NCI-H1694 (cell line): ENCODE measurements around the gene IGF2BP1.

Source experiments
- DNase-seq: peaks from one replicate; lab custom pipeline; 2025; lab: John Stamatoyannopoulos, UW

The IGF2BP1 gene

DNA sequence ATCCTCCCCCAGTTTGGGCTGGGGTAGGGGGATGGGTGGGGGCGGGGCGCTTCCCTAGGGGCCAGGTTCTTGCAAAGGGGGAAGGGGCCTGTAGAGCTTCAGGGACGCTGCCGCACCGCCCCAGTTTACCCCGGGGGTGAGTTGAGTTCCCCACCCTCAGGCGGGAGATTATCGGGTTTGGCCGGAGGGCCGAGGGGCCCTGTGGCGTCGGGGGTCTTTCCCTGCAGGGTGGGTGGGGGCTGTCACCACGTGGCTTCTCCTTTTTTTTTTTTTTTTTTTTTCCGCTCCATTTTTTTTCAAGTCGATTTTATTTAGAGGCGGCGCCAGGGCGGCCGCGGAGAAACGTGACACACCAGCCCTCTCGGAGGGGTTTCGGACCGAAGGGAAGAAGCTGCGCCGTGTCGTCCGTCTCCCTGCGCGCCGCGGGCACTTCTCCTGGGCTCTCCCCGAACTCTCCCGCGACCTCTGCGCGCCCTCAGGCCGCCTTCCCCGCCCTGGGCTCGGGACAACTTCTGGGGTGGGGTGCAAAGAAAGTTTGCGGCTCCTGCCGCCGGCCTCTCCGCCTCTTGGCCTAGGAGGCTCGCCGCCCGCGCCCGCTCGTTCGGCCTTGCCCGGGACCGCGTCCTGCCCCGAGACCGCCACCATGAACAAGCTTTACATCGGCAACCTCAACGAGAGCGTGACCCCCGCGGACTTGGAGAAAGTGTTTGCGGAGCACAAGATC lies at the start of gene IGF2BP1:
IGF2BP1 (plus strand) TSS at position 283 of the 724 bp plus-strand sequence; CDS start at position 644, 361 bp downstream.
- no peak for DNase-seq

DNA sequence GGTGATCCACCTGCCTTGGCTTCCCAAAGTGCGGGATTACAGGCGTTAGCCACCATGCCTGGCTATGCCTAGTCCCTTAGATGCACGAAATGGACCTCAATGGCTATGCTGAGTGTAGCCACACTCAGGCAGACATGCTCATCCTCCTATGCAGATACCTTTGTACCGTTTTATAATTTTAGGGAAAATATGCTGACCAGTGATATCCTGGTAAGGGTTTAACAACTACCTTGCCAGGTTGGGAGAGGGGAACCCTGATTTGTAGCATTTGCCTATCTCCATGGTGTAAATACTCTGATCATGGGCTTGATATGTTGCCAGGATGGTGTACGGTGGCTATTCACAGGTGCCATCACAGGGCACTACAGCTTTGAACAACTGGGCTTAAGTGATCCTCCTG lies 45.6 kb upstream of the IGF2BP1 start:
- no peak for DNase-seq

DNA sequence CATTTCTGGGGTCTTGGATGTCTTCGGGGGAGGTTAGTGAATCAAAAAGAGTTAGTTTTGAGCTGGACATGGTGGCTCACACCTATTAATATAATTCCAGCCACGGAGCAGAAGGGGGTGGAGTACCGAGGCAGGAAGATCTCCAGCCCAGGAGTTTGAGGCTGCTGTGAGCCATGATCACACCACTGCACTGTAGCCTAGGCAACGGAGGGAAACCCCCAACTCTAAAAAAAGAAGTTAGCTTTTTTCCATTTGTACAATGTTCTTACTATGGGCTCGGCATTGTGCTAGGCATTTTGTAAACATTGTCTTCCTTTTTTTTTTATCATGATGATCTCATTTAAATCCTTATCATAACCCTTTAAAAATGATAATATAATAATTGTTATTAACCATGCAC lies 44.3 kb upstream of the IGF2BP1 start:
- DNase-seq, result no peak

DNA sequence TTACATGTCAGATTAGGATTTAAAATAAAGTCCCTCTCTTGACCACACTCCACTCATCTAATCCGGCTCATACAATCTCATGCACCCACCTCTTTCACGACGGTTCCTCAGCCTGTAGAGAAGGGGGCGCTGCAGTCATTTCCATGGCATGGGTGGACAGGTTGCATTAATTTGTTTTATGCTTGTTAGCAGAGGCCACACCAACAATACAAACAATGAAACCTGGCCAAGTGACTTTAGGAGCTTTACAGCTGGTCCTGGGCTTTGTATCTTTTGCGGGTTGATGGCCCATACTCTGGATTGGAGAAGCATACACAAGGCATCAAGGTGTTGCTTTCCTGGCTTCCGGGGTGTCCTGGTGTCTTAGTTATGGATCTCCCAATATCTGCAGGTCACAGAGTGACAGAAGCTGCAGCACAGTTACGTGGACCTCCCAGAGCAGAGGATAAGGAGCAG lies 42.9 kb upstream of the IGF2BP1 start:
- no peak for DNase-seq

DNA sequence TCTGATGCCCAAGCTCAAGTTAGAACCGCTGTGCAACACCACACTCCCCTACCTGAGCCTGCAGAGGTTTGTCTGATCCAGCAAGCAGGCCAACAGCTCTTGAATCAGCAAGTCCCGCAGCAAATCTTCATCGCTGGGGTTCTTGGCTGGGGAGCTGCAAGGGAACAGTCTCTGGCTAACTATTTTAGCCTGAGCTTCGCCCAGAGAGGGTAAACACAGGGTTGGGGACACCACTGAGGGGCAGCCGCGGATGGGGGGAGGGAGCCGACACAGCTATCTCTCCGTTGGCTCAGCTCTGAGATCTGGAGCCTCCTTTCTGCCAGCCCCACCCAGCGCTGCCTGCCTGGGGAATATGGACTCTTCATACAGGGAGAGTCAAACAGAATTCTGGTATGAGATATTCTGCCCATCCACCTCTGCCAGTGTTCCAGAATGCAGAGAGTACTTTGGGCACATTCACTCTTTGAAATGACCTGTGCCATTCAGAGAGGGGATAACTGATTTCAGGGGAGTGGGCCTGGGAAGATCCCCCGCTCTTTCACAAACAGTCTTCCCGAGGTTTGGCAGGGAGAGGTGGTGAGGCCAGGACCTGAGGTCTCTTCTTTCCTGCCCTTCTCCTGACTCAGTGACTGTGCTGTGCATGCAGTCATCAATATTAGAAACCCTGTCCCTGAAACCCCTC lies 36.2 kb upstream of the IGF2BP1 start:
- no peak for DNase-seq

DNA sequence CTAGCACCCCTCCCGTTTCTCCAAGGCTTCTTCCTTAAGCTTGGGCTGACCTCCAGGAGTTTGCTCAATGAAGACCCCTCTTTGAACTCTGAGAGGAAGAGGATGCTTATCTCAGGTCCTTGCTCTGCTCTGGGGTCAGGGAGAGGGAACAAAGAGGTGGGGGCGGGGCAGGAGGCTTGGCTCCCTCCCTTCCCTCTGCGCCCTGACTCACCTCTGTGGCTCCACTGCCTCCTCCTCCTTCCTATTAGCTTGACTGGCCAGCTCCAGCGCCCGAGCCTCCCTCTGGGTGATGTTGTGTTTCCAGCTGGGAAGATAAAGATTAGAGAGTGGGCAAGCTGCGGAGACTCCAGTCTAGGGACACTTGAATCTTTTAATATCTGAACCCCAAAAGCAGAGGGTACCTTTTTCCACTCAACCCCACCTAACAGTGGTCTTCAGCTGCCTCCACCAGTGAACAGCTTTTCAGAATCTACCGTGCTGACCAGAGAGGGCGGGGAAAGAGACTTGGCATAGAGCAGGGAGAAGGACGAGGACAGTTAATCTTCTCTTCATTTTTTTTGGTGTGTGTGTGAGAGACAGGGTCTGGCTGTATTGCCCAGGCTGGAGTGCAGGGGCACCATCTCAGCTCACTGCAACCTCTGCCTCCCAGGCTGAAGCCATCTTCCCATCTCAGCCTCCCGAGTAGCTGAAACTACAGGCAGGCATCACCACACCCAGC lies 35.5 kb upstream of the IGF2BP1 start:
- no peak for DNase-seq

DNA sequence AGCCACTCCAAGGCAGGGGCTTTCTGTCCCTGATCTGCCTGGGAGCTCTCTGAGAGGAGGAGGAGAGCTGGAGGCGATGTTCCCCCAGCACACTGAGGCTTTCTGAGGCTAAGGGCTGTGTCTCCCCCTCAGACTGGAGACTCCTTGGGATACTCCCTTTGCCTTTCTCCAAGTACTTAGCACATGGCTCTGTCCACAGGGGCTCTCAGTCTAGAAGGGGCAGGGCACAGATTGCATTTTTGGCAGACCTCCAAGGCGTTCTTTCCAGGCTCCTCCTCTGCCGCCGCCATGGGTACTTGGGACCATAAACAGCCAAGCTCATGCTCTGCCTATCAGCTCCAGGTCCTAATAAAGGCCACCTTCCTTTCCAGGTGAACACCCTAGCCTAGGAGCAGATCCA lies 27.0 kb upstream of the IGF2BP1 start:
- no peak for DNase-seq

DNA sequence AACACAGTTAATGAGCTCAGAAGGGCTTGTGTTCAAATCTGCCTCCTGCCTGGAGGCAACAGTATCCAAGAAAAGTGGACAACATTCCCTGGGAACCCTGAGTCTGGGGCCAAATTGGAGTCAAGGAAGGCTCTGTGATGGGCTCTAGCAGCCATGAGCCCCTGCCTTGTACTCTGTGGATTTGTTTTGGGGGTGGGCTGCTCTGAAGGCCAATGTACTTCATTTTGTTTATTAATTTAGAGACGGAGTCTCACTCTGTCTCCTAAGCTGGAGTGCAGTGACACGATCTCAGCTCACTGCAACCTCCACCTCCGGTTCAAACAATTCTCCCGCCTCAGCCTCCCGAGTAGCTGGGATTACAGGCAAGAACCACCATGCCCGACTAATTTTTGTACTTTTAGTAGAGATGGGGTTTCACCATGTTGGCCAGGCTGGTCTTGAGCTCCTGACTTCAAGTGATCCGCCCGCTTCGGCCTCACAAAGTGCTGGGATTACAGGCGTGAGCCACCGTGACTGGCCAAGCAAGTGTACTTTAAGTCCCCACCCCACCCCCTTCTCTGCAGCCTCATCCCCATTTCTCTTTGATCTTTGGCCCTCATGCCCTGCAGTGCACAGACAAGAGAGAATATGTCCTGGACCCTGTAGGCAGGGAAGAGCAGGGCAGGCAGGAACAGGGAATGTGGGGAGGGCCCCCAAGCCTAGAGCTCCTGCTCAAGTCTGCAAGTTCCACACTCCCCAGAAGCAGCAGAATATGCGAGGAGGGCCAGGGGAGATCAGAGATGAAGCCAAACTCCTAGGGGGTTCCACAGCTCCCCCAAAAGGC lies 26.1 kb upstream of the IGF2BP1 start:
- no peak for DNase-seq

DNA sequence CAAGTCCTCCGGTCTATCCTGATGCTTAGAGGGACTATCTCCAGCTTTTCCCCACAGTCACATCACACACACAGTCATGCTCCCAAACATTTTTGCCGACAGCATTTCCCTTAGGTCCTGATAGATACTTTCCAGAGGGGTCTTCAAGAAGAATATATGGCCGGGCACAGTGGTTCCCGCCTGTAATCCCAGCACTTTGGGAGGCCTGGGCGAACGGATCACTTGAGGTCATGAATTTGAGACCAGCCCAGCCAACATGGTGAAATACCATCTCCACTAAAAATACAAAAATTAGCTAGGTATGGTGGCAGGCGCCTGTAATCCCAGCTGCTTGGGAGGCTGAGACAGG lies 24.5 kb upstream of the IGF2BP1 start:
- DNase-seq, result no peak

DNA sequence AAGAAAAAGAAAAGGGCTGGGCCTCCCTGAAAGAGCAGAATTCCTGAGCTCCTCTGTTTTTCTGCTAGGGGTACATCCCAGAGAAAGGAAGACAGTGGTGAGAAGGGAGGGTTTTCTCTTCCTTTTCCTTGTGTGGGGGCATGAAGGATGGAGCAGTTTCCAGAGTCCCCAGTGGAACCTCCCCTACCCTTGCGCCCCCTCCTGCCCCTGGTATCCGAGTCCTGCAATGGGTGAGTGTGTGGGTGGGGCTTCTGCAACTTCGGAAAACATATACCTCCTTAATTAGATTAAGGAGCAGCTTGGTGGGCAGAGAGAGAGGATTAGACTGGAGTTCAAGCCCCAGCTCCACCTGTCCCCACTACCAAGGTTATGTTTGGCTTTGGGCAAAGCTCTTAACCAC lies 23.4 kb upstream of the IGF2BP1 start:
- no peak for DNase-seq

DNA sequence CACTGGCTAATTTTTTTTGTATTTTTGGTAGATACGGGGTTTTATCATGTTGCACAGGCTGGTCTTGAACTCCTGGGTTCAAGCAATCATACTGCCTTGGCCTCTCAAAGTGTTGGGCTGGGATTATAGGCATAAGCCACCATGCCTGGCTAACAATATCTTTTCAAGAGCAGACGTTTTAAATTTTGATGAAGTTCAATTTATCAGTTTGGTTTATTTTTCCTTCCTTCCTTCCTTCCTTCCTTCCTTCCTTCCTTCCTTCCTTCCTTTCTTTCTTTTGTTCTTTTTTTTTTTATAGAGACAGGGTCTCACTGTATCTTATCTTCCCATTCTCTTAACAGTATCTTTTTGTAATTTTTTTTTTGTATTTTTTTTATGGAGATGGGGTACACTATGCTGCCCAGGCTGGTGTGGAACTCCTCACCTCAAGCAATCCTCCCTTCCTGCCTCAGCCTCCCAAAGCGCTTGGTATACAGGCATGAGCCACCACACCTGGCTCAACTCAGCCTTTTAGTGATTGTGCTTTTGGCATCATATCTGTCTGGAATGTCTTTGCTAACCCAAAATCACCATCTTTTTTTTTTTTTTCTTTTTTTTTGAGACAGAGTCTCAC lies 15.2 kb upstream of the IGF2BP1 start:
- DNase-seq, result no peak

DNA sequence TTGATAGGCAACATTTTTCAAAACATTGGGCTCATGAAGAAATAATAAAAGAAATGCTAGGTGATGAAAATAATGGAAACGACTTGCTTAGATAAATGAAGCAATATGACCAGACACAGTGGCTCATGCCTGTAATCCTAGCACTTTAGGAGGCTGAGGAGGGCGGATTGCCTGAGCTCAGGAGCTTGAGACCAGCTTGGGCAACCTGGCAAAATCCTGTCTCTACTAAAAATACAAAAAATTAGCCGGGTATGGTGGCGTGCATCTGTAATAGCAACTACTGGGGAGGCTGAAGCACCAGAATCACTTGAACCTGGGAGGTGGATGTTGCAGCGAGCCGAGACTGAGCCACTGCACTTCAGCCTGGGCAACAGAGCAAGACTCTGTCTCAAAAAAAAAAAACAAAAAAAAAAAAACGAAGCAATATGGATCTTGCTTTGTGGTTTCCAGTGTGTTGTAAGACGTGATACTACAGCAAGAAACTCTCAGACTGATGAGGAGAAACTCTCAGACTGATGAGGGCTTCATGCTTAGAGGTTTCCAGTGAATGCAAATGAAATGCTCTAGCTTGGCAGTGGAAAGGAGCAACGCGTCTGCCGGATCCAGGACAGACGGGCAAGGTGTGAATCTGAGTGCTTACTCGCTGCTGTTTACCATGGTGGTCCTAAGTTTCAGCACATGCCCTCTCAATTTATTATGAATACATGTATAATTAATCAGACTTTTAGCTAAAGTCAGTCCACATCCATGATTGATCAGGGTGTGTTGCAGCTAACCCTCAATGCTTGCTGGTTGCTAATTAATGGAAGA lies 11.5 kb upstream of the IGF2BP1 start:
- no peak for DNase-seq

DNA sequence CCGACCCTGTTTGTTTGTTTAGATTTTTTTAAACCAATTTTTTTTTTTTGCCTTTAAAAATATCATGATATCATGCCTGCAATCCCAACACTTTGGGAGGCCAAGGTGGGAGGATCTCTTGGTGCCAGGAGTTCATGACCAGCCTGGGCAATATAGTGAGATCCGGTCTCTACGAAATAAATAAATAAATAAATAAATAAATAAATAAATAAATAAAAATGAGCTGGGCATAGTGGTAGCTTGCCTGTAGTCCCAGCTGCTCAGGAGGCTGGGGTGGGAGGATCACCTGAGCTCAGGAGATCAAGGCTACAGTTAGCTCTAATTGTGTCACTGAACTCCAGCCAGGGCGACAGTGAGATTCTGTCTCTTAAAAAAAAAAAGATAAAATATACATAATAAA lies 8.1 kb upstream of the IGF2BP1 start:
- DNase-seq, result no peak

DNA sequence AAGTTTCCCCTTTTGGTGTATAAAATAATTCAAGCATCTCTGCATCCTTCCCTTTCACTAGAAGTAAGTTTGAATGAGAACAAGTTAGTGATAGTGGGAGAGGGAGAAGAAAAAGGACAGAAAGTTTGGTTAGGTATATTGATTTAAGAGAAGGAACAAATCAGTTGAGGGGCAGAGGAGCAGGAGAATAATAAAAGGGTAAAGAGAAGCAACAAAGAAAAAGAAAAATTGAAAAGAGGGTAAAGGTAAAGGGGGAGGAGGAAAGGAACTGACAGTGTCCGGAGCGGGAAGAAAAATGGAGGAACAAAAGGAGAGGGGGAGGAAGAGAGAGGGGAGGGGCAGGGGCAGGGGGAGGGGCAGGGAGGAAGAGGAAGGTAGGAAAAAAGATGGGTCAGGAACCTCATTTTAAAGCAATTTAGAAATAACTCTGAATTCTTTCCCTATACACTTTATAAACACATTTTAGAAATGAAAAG lies 6.3 kb upstream of the IGF2BP1 start:
- DNase-seq, result no peak

DNA sequence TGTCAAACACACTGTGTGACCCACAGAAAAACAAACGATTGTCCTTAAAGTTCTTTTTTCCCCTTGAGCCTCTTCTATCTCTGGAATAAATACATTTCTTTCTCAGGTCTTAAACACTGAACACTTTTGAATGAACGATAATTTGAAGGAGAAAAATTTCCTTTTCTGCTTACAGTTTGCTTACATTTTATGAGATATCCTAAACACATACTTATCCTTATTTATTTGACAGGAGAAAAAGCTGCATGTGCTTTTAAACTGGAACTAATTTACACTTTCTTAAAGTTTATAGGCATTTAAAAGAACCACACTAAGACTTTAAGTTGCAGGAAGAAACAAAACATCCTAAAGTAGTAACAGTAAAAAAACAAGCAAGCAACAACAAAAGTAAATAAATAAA lies 4.7 kb upstream of the IGF2BP1 start:
- no peak for DNase-seq

DNA sequence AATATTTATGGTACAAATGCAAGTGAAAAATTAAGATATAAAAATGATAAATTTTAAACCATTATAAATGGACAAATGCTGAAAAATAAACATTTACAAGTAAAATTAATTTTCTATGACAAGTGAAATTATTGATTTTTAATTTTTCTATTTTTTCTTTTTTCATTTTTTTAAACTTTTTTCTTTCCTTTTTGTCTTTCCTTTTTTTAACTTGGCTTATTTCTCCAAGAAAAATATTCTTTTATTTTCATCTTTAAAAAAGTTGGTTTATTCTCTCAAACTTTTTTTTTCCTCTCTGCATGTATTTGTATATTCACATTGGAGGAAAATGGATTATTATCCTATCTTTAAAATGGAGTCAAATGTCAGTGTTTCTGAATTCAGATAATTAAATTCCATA lies 3.9 kb upstream of the IGF2BP1 start:
- no peak for DNase-seq

DNA sequence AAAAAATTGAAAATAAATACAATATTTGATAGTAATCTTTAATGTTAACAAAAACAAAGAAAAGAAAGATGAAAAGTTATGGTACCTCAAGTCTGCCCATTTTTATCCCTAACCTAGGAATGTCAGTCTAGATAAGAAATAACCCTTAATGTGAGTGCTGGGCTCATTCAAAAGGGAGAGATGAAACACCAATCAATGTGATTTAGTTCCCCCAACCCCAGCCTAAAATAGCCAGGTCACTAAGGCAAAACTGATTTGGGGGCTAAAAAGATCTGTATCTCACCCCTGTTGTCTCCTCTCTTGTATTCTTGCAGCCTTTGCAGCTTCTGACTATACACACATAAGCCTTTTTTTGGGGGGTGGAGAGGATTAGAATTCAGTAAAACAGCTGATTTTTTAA lies 3.2 kb upstream of the IGF2BP1 start:
- DNase-seq, result no peak

DNA sequence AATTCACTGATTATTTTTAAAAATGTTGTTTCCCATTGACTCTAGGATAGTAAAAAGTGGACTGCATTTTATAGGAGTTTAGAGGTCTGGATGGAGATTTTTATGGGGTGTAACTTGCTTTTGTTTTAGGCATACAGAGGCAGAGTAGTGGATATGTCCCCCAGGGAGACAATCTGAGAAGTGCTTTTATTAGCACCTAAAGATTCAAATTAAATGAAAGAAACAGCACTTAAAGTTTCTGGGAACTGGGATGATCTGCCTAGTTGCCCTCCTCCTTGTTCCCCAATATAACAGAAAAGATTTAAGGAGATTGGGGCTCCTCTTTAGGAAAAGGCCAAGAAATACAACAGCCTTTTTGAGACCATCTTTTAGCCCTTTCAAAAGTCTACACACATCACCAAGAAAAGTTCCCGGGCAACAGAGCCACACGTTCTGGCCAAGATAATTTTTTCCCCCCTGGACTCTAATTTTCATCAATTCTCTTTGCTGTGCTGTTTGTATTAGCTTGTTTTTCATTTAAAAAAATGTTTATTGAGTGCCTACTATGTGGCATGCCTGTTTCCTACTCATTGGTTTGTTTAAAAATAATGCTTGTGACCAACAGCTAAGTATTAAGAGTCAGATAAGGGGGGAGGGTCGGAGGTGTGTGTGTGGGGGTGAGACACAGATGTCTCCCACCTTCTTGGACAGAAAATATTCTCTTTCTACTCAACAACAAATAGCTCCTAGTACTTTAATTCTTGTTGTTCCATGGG lies 2.5 kb upstream of the IGF2BP1 start:
- DNase-seq, result no peak

DNA sequence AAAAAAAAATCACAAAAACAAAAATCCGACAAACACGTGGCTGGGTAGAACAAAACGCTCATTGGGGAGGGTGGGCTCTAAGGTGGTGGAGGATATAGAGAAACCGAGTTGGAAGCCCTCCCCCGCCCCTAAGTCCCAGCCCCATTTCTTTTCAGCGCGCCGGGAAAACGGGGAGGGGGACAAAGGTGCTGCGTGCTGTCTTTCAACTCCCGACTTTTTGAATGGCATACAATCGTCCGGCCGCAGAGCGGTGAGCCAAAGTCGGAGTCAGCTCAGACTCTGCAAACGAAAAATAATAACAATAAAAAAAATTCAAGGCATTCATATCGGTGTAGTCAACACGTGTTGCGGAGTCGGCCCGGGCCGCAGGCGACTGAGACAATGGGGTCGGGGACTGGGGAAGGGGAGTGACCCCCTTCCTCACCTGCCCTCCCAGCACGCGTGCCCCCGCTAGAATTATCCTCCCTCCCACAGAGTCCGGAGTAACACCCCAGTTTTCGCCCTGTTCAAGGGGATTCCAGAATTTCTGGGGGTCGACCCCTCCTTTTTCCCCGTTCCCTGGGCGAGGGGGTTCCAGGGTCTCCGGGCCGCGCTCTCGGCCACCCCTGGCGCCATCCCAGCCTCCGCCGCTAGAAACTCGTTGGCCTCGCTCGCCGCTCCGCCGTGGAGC lies 1.7 kb upstream of the IGF2BP1 start:
- no peak for DNase-seq
